Sigmoid colon (tissue), 4 donors: ENCODE data around the gene MUCL3.

Source experiments
- CTCF ChIP-seq, 4 experiments: fragments of 450-650 bp in 3 of 4; fragments of 200-600 bp in 1 of 4; IDR thresholded peaks; one replicate each; pipeline ENCODE4 v1.5.1; 2016 to 2019; ENCODE audit warnings: antibody characterized with exemption in 4 of 4, mild to moderate bottlenecking in 3 of 4, moderate library complexity in 2 of 4
- POLR2A ChIP-seq, 2 donors: fragments of 450-650 bp; IDR thresholded peaks; one replicate each; pipeline ENCODE4 v1.6.1; 2016; ENCODE audit warnings: antibody characterized with exemption in 2 of 2, mild to moderate bottlenecking in 2 of 2, moderate library complexity in 2 of 2
- POLR2AphosphoS5 ChIP-seq, 4 donors: sonication (generic); formaldehyde crosslinking; IDR thresholded peaks; one replicate each; pipeline ENCODE4 v1.6.1; 2017; ENCODE audit warnings: antibody characterized with exemption in 4 of 4

DNA sequence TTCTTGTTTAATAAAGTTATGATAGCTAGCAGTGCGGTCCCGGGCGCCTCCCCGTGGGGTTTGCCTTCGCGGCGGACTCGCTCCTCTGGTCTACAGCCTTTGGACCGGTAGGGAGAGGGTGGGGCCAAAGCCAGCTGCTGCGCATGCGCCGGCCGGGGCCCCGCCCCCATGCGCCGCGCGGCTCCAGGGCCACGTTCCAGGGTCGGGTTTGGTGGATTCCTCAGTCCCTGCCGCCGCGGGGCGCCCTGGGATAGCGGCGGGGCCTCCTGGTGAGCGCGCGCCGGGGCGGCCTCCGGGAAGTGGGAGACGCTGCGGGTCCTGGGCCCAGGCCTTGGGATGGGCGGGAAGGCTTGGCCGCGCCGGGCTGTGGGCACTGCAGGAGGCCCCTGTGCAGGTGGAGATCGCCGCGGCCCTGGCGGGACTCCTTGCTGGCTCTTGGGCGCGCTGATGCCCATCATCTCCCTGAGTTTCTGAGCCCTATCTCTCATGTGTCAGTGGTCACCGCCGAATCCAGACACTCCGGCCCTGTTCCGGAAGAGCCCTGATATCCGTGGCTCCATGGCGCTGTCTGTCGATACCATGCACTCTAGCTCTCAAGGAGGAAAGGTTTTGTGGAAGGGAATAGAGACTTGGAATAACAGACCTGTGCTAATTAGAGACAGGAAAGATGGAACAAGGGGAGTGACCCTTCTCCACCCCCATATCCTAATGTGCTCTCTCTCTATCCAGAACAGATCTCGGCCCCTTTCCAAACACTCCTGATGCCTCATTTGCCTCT lies 26.5 kb upstream of the MUCL3 start, which contains the start of gene VARS2:
- peak in 2 of 4 experiments; percentile 24 to 34 for TF ChIP-seq CTCF (IDR thresholded peaks at IDR 0.05)
- peak; percentile 64 to 92 (median 90) for TF ChIP-seq POLR2AphosphoS5 (IDR thresholded peaks at IDR 0.05)
- peak; percentile 63 to 79 for TF ChIP-seq POLR2A (IDR thresholded peaks at IDR 0.05)
